Choroid plexus epithelial cell (primary cell): Measurements from ENCODE around the gene PLXNA2.

Experiments
- DNase-seq: peaks from one replicate; pipeline ENCODE4 v3.0.0-alpha.2; 2010; ENCODE audit warnings: low read depth
- H3K4me3 ChIP-seq: 2 replicates; pipeline ENCODE4 v1.5.1; 2011; ENCODE audit warnings: low read depth, mild to moderate bottlenecking, control low read depth, low read length, moderate library complexity
- CTCF ChIP-seq: conservative IDR thresholded peaks from 2 replicates; pipeline ENCODE4 v1.5.1; 2011; ENCODE audit warnings: low read depth, mild to moderate bottlenecking, control low read depth, inconsistent platforms, low read length, moderate library complexity

PLXNA2 gene

GRCh38 chr1:208288495-208288894 lies 44.3 kb upstream of the PLXNA2 start:
- TF ChIP-seq CTCF, result no peak
- H3K4me3 ChIP-seq, result no peak overlapping the region
- no peak for DNase-seq

- no peak for DNase-seq
- no peak overlapping the region for H3K4me3 ChIP-seq
- TF ChIP-seq CTCF, result no peak
Measured at GRCh38 chr1:208280681-208281450, 36.7 kb upstream of the PLXNA2 start.

GRCh38 chr1:208279826-208280588 lies 35.8 kb upstream of the PLXNA2 start:
- DNase-seq, result no peak
- TF ChIP-seq CTCF, result no peak
- no peak overlapping the region for H3K4me3 ChIP-seq

- DNase-seq, result no peak
- no peak for TF ChIP-seq CTCF
- H3K4me3 ChIP-seq, result no peak overlapping the region
Measured at GRCh38 chr1:208278638-208279037, 34.5 kb upstream of the PLXNA2 start.

- DNase-seq, result no peak
- H3K4me3 ChIP-seq, result no peak overlapping the region
- no peak for TF ChIP-seq CTCF
Measured at GRCh38 chr1:208276757-208277435, 32.7 kb upstream of the PLXNA2 start.

GRCh38 chr1:208275083-208275482 lies 30.9 kb upstream of the PLXNA2 start:
- no peak for DNase-seq
- no peak for TF ChIP-seq CTCF
- H3K4me3 ChIP-seq, result no peak overlapping the region
